Muscle of leg (tissue), 11 donors: Measurements from ENCODE around the gene LIM2. TPM values are rescaled to one million over a fixed set of nuclear protein-coding genes. Genes with fewer than 3 reads are reported as not detected.
A peak's percentile ranks its signal among the peaks of the same experiment; 100 is the strongest.

Source experiments
- DNase-seq: peaks from one replicate; pipeline ENCODE4 v3.0.0; 2013
- H3K27ac ChIP-seq: one replicate; pipeline ENCODE4 v1.5.1; 2013; ENCODE audit warnings: mild to moderate bottlenecking, low read length, control low read depth
- H3K27me3 ChIP-seq: one replicate; pipeline ENCODE4 v1.6.1; 2013; ENCODE audit warnings: low read length; ENCODE audit not compliant: control insufficient read depth, insufficient read depth
- H3K36me3 ChIP-seq: one replicate; pipeline ENCODE4 v1.6.1; 2013; ENCODE audit warnings: low read length; ENCODE audit not compliant: control insufficient read depth, insufficient read depth
- H3K4me1 ChIP-seq: one replicate; pipeline ENCODE4 v1.6.1; 2013; ENCODE audit warnings: low read length; ENCODE audit not compliant: control insufficient read depth, insufficient read depth
- H3K4me3 ChIP-seq: one replicate; pipeline ENCODE4 v1.5.1; 2013; ENCODE audit warnings: low read length, control low read depth
- H3K9me3 ChIP-seq: replicated peaks from 2 replicates; pipeline ENCODE4 v1.6.1; 2013; ENCODE audit warnings: low read depth, low read length; ENCODE audit not compliant: control insufficient read depth
- WGBS: methylation state at CpG from one replicate; pipeline ENCODE4 v1.1.5; 2013; ENCODE audit warnings: missing lambda C conversion rate; ENCODE audit not compliant: insufficient coverage; 5-methylcytosine and 5-hydroxymethylcytosine counted together
- polyA plus RNA-seq, 8 donors: library from polyadenylated mRNA; unstranded; fragments of 120-200 nt; gene quantifications; one replicate each; pipeline versions ENCODE4 v1.2.1 to v1.2.3, GENCODE V29; 2013; ENCODE audit warnings: inconsistent platforms in 1 of 8, low replicate concordance in 1 of 8; ENCODE audit not compliant: insufficient read length in 8 of 8, insufficient read depth in 1 of 8
- total RNA-seq: library from RNA; stranded (reverse); fragments of 120-200 nt; gene quantifications from one replicate; pipeline ENCODE4 v1.2.4, GENCODE V29; 2013

Gene LIM2
- total and polyA plus RNA-seq, 9 donors = not detected

- Histone ChIP-seq H3K4me3 (no peak overlapping the region), H3K27me3 (no peaks in the 10 kb centered on the region), H3K36me3 (no peaks in the 10 kb centered on the region), H3K9me3 (no peaks in the 10 kb centered on the region), H3K4me1 (no peaks in the 10 kb centered on the region), H3K27ac (no peak overlapping the region)
- no peak for DNase-seq
- 64% methylated on average over 8 of the region's 11 CpGs for WGBS
Observed at GRCh38 chr19:51375504-51376221, 12.1 kb downstream of the LIM2 start.

GRCh38 chr19:51372649-51373504 lies 14.9 kb downstream of the LIM2 start, which contains the start of gene NKG7:
NKG7 (minus strand) TSS chr19:51372654; CDS start chr19:51372535, 119 bp downstream.
- 38% methylated on average over 1 of the region's 9 CpGs for WGBS
- Histone ChIP-seq H3K27me3 (no peaks in the 10 kb centered on the region), H3K9me3 (no peaks in the 10 kb centered on the region), H3K4me1 (peaks cover 10% of the 10 kb centered on the region), H3K4me3 (no peak within 1 kb of the TSS), H3K36me3 (no peaks in the 10 kb centered on the region), H3K27ac (no peak within 1 kb of the TSS)
- no peak for DNase-seq

DNA sequence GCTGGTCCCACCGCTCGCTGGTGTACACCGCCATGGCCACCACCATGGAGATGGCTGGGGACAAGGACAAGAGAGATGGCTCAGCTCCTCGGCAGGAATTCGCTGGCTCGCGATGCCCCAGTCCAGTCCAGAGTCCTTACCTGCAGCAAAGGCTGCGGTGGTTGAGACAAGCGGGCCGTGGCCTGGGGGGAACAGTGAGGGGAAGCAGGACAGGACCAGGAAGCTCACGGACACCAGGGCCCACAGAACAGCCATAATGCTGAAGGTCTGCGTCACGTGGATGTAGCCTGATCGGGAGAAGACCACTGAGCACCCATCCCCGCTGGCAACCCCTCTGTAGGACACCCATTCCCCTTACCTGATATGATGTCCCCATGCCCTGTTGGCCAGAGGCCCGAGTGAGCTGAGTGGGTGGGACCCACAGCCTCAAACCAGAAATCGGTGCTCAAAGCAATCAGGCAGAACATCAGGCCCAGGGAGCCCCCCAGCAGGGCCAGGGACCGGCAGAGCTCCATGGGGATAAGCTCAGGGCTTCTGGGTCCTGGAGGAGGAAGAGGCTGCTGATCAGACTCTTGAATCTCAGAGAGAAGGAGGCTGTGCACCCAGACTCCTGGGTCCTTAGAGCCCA lies 15.6 kb downstream of the LIM2 start:
- H3K4me3 ChIP-seq = no peak overlapping the region
- H3K9me3 ChIP-seq = no peaks in the 10 kb centered on the region
- WGBS = 89% methylated on average over 13 of the region's 18 CpGs
- DNase-seq = no peak
- H3K27me3 ChIP-seq = no peaks in the 10 kb centered on the region
- H3K27ac ChIP-seq = no peak overlapping the region
- peaks cover 12% of the 10 kb centered on the region for H3K4me1 ChIP-seq
- H3K36me3 ChIP-seq = no peaks in the 10 kb centered on the region

DNA sequence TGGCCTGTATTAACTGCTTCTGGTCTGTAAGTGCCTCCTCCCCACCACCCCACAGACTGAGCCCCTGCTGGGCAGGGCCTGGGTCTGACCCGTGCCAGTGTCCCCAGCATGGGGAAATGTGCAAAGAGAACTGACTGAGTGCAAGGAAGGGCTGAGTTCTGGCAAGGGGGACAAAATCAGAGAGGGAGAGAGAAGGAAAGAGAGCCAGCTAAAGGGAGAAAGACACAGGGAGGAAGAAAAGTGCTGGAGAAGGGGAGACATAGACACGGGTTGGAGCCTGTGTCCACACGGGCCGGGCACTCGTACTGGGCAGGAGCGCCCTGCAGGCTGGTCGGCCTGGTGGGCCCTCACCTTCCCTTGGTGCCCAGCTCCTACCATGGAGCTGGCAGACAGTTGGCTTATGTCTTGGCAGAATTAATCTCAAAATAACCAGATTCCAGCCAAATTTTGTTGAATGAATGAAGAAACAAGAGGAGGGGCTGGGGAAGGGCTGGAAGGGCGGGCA lies 16.5 kb downstream of the LIM2 start:
- H3K4me3 ChIP-seq = peak overlapping the region; percentile 0
- peaks cover 16% of the 10 kb centered on the region for H3K4me1 ChIP-seq
- H3K27me3 ChIP-seq = no peaks in the 10 kb centered on the region
- H3K36me3 ChIP-seq = no peaks in the 10 kb centered on the region
- no peak for DNase-seq
- WGBS = 74% methylated on average over 6 of the region's 8 CpGs
- H3K27ac ChIP-seq = no peak overlapping the region
- H3K9me3 ChIP-seq = no peaks in the 10 kb centered on the region

DNA sequence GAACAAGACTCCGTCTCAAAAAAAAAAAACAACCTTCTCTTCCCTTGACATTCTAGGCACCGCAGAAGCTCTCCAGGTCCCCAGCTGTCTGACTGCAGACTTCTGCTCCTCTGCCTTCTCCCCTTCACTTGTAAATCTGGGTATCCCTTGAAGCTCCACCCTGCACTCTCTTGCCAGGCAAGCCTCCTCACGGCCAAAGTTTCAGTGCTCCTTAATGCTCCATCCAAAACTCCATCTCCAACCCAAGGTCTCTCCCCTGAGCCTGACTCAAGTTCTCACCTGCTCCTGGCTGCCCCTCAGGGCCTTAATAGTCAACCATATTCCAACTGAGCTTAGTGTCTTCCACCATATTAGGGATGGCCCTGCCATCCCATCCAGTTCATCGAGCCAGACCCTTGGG lies 17.5 kb downstream of the LIM2 start:
- no peaks in the 10 kb centered on the region for H3K27me3 ChIP-seq
- H3K4me3 ChIP-seq = no peak overlapping the region
- 72% methylated on average over 3 of the region's 4 CpGs for WGBS
- H3K9me3 ChIP-seq = no peaks in the 10 kb centered on the region
- no peak for DNase-seq
- peaks cover 21% of the 10 kb centered on the region for H3K4me1 ChIP-seq
- no peaks in the 10 kb centered on the region for H3K36me3 ChIP-seq
- no peak overlapping the region for H3K27ac ChIP-seq

- H3K27ac ChIP-seq = peak within 1 kb of the TSS; percentile 99
- H3K4me1 ChIP-seq = peaks cover 24% of the 10 kb centered on the region
- H3K27me3 ChIP-seq = no peaks in the 10 kb centered on the region
- no peaks in the 10 kb centered on the region for H3K9me3 ChIP-seq
- WGBS = 33% methylated on average over 12 of the region's 23 CpGs
- H3K36me3 ChIP-seq = no peaks in the 10 kb centered on the region
- peak; percentile 30 for DNase-seq
- peak within 1 kb of the TSS; percentile 85 for H3K4me3 ChIP-seq
Observed at GRCh38 chr19:51368366-51369282, 19.1 kb downstream of the LIM2 start, which contains the start of gene CLDND2. CLDND2 (minus strand) TSS chr19:51369003; CDS start chr19:51368577, 426 bp downstream.

- H3K4me1 ChIP-seq = peaks cover 24% of the 10 kb centered on the region
- H3K4me3 ChIP-seq = peak overlapping the region; percentile 85
- under 1% methylated on average over 63 of the region's 64 CpGs for WGBS
- peak overlapping the region; percentile 99 for H3K27ac ChIP-seq
- H3K36me3 ChIP-seq = no peaks in the 10 kb centered on the region
- DNase-seq = peak; percentile 99
- H3K9me3 ChIP-seq = no peaks in the 10 kb centered on the region
- no peaks in the 10 kb centered on the region for H3K27me3 ChIP-seq
Observed at GRCh38 chr19:51367565-51368365, 20.0 kb downstream of the LIM2 start.

GRCh38 chr19:51367255-51367564 lies 20.6 kb downstream of the LIM2 start:
- Histone ChIP-seq H3K27ac (peak overlapping the region; percentile 99), H3K4me3 (peak overlapping the region; percentile 85), H3K36me3 (no peaks in the 10 kb centered on the region), H3K27me3 (no peaks in the 10 kb centered on the region), H3K4me1 (peaks cover 24% of the 10 kb centered on the region), H3K9me3 (no peaks in the 10 kb centered on the region)
- DNase-seq = no peak
- WGBS = 0% methylated on average over 9 of the region's 15 CpGs
